HG03196 (cell line): Measurements from ENCODE around the gene CALML3.

Experiments
- ATAC-seq: cut with Tn5 transposase; IDR thresholded peaks from one replicate; pipeline ENCODE4 v1.9.1; 2021; ENCODE audit not compliant: unreplicated experiment

CALML3 gene

DNA sequence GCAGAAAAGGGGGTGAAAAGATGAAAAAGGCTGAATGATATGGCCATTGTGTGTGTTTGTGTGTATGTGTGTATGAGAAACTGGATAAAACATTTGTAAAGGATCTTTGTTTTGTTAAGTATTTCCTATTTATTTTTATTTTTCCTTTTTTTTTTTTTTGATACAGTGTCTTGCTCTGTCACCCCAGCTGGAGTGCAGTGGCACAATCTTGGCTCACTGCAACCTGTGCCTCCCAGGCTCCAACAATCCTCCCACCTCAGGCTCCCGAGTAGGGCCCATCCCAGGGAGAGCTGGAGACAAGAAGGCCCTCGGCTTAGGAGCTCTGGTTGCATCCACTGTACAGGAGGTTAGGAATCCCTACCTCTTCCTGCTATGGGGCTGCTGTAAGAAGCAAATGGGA, 18.5 kb upstream of the CALML3 start:
- ATAC-seq, result no peak

DNA sequence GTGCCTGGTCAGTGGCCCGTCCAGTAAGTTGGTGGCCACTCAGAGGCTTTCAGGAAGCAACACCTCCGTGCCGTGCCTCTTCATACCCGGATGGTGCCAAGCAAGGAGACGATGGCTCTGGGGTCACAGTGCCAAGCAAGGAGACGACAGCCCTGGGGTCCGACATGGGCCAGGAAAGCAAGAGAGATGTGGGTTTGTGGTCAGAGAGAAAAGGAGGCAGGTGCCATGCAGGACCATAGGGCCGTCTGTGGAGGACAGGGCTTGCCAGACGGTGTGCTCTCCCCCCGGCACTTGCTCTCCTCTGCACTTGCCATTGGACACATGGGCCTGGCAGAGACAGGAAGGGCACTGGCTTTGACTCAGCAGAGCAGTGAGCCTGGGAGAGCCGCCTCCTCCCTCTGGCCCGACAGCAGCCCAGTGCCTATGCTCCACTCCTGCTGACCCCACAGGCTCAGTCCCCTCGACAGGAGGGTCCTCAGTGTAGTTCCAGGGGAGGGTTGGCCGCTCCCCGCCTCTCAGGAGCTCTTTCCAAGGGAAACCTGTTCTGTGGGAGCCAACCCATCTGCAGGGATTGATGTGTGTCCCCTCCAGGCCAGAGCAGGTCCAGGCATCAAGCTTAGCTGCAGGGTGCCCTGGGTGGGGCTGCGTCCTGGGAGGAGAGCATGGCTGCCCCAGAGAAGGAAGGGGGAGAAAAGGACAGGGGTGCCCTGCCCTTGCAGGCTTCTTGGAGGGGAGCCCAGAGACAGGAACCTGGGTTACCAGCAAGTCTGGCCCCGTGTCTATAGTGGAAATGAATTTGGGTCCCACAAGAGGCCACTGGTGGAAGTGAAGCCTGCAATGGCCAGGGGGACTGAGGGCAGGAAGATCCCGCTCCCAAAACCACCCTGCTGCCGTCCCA, 17.8 kb upstream of the CALML3 start:
- ATAC-seq, result no peak

DNA sequence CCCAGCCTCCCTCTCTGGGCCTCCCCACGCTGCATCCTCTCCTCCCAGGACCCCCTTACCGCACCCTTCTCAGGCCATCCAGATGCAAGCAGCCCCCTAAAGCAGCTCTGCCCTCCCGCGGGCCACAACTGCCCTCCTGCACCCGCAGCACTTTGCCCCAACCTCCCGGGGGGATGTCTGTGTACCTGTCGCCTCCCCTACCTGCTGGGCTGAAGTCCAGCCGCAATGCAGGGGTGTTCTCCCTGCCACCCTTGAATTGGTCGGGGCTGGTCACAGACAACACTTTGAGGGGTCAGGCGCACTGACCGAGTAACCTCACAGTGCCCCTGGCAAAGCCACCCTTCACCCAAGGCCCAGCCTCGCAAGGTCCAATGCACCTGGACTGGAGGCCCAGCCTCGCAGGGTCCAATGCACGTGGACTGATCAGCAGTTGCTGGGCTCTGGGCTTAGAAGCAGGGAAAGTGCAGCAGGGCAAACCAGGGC, 17.1 kb upstream of the CALML3 start:
- ATAC-seq, result no peak

DNA sequence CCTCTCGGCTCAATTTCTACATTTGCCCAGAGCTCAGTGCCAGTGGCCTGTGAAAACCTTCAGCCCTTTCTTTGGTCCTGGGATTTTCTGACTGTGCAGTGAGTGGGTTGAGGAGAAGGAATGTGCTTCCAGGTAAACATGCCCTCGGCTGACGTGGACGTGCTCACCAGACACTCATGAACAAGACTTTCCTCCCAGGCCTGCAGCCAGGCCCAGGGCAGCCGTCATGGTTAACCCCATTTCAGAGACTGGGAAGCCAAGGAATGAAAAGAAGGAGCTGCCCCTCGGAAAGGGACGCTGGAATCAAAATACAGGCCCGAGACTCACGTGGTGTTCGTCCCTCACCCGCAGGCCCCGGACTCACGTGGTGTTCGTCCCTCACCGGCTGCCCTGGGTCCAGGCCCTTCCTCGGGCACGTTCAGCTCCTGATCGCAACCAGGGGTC, 16.6 kb upstream of the CALML3 start:
- no peak for ATAC-seq

DNA sequence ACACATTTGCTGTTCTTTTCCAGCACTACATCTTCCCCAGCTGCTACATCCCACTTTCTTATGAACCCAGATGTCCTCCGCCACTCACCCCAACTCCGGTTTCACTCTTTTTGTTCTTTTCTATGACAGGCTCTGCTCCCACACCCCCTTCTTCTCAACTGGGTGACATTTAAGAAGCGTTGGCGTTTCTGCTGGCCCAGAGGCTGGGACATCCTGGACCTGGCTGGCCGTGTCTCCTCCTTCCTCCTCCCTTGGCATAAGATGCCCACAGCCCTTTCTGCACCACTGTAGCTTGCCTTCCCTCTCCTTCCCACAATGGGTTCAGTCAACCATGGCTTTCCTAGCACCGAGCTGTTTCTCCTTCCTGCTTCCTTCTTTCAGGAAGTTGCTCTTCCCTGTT, 16.0 kb upstream of the CALML3 start:
- no peak for ATAC-seq

DNA sequence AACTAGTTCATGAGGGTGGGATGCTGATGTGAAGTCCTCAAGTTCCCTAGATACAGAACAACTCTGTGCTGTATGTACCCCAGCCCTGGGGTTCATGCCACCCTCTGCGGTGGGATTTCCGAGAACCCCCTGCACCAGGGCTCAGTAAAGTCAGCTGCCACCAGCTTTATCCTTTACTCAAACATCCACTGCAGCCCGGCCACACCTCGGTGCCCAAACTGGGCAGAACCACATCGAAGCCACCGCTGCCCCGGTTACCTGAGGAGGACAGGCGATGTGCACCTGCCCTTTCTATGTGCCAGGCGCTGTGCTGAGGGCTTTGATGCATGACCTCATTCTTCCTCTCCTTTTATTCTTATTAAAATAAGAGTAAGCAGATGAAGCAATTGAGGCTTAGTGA, 15.5 kb upstream of the CALML3 start:
- ATAC-seq, result no peak

DNA sequence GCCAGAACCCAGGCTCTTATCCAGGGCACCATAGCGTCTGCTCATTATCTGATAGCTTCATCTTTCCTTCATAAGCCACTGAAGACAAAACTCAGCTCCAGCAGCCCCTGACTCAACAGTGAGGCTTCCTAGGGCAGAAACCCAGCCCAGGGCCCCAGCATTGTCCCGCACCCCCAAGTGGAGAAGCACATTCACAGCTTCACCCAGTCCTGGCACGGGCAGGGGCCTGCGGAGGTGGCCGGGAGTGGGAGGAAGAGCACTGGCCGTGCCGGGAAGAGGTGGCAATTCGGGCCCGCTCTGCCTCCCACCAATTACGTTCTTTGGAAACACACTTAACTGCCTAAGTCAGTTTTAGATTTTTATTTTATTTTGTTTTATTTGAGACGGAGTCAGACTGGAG, 15.1 kb upstream of the CALML3 start:
- no peak for ATAC-seq

DNA sequence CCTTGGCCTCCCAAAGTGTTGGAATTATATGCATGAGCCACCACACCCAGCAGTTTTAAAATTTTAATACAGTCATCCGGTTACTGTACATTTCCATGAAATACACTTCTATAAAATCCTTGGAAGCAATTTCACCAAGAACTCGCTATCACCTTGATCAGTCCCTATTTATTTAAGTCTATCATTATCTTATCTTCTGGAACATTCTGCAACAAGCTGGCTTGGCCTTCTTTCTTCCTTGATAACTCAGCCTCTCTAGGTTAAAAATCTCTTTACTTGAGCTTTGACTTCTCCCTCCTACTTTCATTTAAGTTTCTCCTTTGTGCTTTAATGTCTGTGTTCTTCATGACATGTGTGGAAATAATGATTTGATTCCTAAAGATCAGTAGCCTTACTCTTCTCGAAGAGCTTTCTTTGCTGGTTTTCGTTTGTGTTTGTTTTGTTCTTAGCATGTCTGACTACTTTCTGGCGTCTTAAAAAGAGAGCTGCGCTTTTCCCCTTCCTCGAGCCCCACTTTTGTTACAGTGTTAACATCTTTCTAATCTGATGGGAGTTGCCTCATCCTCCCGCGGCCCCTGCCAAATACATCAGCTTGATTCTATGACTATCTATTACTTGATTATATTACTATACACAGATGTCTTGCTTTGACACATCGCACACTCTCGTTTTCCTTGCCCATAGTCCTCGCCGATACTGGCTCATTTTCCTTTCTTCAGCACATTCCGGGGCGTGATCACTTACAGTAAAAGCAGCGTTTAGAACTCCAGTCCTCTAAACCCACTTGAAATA, 14.3 kb upstream of the CALML3 start:
- no peak for ATAC-seq

DNA sequence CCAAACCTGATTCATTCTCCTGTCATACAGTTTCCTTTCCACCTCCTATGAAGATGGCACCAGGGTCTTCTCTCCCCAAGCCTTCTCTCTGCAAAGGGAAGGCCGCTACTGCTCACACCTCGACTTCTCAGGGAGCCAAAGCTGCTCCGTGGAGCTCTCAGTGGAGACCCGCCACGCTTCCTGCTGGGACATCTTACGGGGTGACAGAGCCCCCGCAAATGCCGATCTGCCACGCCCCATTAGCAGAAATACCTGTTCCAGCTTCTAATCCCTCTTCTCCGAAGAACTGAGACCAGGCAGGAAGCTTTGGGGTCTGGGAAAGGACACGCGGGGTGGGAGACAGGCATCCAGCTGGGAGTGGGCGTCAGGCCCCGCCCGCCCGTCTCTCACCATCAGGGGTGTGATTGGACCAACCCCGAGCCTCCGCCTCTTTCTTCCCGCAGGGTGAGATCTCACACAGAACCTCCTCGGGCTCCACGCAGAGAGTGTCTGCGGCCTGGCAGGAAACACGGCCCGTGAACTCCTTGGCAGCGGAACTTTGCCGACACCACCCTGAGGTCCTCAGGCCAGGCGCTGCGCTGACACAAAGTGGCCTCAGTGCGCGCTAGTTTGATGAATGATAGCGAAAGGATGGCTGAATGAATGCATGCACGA, 13.4 kb upstream of the CALML3 start:
- no peak for ATAC-seq

DNA sequence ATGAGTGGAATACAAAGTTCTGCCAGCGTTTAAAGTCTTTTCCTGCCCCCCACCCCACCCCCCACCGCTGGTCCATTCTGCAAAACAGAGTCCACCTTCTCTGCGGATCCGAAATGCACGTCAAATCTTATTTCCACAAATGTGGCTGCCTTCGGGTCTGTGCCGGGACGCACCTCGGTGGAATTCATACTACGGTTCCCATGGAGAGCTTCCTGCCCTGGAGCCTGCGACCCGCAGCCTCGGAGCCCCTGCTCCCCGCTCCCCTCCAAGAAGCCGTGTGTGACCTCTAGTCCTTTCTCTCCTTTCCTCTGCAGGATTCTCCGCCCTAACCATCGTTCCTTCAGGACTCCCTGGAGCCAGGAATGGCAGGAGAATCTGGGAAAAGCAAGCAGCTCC, 12.9 kb upstream of the CALML3 start:
- no peak for ATAC-seq

DNA sequence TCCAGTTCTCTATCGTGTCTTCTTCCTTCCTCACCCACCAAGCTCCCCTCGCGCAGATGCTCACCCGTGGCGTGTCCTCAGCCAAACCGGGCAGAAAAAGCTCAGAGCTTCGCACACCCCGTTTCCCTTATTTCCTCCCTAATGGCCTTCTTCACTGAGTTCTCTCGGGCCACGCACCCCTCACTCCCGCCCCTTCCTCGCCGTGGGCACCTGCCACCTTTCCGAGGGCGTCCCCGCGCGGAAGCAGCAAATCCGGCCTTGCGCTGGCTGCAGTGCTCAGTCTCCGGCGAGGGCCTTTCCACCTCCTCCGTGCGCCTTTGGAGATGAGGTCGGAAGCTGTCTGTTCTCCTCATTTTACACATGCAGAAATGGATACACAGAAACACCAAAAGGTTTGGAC, 12.4 kb upstream of the CALML3 start:
- no peak for ATAC-seq

DNA sequence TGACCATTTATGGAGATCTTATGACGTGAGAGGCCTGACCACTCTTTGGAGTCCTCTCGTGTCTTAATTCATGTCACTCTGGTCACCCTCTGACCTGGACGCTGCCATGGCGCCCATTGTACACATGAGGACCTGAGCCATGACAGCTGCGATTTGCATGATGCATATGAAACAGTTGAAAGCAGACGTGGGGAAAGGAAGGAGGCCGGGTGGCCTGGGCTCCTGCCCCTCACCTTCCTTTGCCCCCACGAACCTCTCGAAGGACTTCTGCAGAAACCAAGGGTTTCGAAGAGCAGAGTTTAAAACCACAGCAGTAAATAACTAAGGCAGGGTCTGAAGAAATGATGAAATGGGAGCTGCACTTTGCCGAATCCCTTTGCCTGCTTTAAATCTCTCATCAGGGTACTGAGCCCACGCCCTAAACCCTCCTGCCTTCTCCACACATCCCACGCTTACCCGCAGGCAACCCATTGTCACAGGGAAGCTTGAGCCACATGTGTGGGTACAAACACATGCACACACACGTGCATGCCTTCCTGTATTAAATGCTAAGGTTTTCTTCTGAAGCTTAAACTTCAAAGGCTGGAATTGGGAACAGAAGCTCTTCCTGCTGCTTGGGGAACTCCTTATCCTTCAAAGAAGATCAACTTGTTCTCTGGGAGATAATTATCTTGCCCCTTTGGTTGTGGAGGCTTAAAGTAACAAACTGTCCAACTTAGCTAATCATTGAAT, 11.7 kb upstream of the CALML3 start:
- no peak for ATAC-seq

DNA sequence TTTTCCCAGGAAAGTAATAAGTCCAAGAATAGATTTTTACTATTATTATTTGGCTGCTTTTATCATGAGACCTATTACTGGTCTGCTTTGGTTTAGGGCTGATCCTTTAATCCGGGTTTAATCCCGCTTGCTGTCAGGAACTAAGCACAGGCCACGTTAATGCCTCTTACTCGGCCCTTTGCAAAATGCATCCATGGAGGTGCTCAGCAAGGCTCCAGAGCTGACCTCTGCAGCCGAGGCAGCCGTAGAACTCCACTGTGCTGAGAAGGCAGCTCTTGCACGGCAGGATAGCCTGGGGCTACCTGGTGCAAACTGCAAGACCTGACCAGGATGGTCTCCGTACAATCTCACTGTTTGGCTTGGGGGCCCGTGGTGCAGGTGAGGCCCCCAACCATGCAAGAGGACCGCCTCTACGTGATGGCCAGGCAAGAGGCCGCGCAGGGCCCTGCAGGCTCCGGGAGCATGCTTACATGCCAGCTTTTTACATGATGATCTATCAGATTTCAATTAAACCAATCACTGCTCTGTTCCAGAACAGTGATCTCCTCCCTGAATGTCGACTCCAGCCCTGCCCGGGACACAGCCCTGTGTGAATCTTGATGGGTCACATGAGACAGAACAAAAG, 10.4 kb upstream of the CALML3 start:
- no peak for ATAC-seq

DNA sequence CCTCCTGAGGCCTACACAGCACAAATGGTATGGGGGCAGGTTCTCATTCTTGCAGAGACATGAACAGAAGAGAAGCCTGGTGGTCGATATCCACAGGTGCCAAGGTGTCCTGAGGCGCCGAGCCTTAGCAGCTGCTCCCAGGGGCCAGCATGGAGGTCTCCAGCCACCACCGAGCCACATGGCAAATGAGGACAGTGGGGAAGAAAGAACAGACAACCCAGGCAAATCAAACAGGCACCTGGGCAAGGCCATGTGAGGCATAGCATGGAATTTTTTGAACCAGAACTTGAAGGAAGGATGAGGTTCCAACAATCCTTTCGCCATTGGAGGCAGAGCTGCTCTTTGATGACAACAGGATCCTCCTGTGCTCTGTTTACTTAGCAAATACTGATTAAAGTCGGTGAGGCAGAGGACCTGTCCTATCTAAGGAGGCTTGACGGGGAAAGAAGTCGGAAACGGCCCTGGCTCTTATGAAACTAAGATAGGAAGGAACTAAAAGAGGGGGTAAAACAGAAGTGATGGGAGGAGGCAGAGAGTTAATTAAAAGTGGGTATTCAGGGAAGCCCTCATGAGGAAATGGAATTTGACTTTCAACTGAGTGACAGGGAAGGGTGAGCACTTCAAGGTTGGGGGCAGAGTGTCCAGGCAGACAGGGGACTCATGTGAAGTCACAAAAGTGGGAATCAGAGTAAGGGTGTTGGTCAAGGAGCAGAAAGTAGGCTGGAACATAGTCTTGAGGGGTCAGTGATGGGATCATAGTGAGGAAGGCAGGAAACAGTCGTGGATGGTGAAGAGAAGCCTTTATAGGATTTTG, 8.6 kb upstream of the CALML3 start:
- ATAC-seq, result no peak

DNA sequence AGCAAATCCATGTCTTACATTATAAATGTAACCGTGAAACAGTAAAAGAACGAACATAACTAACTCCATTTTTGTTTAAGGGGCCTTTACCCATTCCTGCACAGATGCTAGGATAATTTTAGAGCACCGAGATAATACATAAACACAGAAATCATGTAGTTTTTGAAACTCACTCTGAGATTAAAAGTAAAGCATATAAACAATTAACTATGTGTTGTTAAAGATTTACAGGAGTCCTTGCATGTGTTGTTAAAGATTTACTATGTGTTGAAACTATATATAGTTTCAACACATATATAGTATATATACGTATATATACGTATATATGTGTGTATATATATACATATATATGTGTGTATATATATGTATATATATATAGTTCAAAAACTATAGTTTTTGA, 7.2 kb upstream of the CALML3 start:
- no peak for ATAC-seq

DNA sequence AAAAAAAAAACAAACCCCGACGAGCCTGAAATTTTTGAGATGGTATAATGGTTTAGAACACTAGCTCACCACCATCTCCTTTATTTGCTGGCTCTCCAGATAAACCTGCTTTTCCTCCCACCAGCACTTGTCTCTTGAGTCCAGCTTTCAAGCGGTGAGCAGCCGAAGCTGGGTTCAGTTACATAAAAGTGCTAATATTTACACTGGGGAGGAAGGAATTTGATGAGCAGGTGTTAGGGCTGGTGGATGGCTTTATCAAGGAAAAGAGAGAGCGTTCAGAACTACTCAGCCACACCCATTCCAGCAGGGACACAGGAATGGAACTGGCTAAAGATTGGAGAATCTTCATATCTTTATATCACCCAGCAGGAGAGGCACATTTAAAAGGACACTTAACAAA, 6.6 kb upstream of the CALML3 start:
- no peak for ATAC-seq

DNA sequence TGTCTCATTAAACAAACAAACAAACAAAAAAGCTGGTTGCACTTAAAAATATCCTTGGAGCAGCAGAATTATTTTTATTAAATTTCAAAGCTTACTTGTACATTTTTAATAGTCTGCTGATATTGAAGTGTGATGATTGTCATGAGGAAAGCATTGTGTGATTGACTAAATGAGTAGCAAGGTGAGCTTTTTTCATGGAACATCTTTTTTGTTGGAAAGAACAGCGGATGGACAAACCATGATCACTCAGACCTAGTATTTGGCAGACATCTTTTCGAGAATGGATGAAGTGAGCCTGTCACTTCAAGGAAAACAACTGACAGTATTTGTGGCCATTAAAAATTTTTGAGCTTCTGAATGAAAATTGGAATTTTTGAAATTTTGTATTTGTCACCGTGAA, 5.7 kb upstream of the CALML3 start:
- ATAC-seq, result no peak

DNA sequence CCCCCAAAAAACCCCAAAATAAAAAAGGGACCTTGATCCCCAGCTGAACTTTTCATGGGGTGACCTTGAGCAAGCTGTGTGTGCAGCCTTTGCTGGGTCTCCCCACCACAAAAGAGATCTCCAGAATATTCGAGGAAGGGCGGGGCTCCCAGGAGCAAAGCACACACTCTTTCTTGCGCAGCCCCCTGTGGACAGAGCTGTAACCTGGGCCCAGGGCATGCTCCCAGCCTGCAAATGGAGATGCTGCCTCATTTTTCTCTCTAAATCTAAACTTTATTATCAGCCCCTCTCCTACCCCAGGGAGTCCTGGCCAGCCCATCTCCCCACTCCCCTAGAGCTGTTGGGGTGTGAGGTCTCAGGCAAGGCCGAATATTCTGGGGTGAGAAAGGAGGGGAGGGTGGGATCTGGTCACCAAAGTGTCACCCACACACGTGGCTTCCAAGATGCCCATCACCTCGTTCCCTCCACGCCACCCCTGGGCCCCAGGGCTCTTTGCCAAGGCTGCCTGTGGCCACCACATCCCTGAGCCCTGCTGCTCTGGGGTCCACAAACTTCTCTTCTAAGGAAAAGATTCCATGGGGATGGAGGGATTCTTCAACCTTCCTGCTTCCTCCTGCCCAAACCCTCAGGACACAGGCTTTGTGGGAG, 1.7 kb upstream of the CALML3 start:
- no peak for ATAC-seq
